HEK293T (cell line): Measurements from ENCODE around the gene NEK3.

Experiments used
- ARNT ChIP-seq: fragments of 450-650 bp; IDR thresholded peaks from 2 replicates; pipeline ENCODE4 v1.6.1; 2017; ENCODE audit warnings: mild to moderate bottlenecking
- BHLHE40 ChIP-seq: fragments of 450-650 bp; IDR thresholded peaks from 2 replicates; pipeline ENCODE4 v1.6.1; 2016; ENCODE audit warnings: mild to moderate bottlenecking, moderate library complexity, borderline replicate concordance
- FOXA1 ChIP-seq: fragments of 450-650 bp; IDR thresholded peaks from 2 replicates; pipeline ENCODE4 v1.6.1; 2016; ENCODE audit warnings: mild to moderate bottlenecking
- FOXM1 ChIP-seq: fragments of 450-650 bp; IDR thresholded peaks from 2 replicates; pipeline ENCODE4 v1.6.1; 2017; ENCODE audit warnings: mild to moderate bottlenecking, borderline replicate concordance
- HDGF ChIP-seq: fragments of 450-650 bp; IDR thresholded peaks from 2 replicates; pipeline ENCODE4 v1.6.1; 2017; ENCODE audit warnings: antibody characterized with exemption, borderline replicate concordance
- L3MBTL2 ChIP-seq: fragments of 450-650 bp; conservative IDR thresholded peaks from 2 replicates; pipeline ENCODE4 v1.6.1; 2016; ENCODE audit warnings: mild to moderate bottlenecking
- NFRKB ChIP-seq: fragments of 450-650 bp; IDR thresholded peaks from 2 replicates; pipeline ENCODE4 v1.6.1; 2016; ENCODE audit warnings: mild to moderate bottlenecking, moderate library complexity
- SP1 ChIP-seq: fragments of 450-650 bp; IDR thresholded peaks from 2 replicates; pipeline ENCODE4 v1.6.1; 2017
- SUZ12 ChIP-seq: fragments of 450-650 bp; IDR thresholded peaks from 2 replicates; pipeline ENCODE4 v1.6.1; 2016; ENCODE audit warnings: mild to moderate bottlenecking
- TARDBP ChIP-seq: fragments of 450-650 bp; IDR thresholded peaks from 2 replicates; pipeline ENCODE4 v1.6.1; 2016

DNA sequence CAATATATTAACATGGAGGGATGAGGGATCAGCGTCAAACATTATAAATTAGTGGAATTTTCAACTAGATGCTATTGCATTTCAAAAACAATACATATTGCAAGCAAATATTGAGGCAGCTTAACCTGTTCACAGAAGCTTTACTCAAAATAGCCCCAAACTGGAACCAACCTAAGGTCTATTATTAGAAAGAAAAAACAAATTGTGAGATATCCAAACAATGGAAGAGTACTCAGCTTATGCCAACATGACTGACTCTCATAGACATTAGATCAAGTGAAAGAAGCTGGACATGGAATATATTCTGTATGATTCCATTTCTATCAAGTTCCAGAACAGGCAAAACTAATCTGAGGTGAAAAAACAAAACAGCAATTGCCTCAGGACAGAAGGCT is 27.6 kb upstream of the NEK3 start:
- no peak for TF ChIP-seq FOXA1
- no peak for TF ChIP-seq NFRKB
- no peak for TF ChIP-seq SUZ12
- TF ChIP-seq FOXM1: no peak
- no peak for TF ChIP-seq ARNT
- TF ChIP-seq SP1: no peak
- TF ChIP-seq TARDBP: no peak
- TF ChIP-seq HDGF: no peak
- TF ChIP-seq BHLHE40: no peak
- no peak for TF ChIP-seq L3MBTL2
